Activated T-helper 1 cell treated with anti-CD3 and anti-CD28 coated beads, Interleukin-12 subunit alpha, Interleukin-12 subunit beta, Interleukin-2, Interleukin-4 antibody, amounts not matched to agents 30 ng/mL and 10 ng/mL and 1 ng/mL, durations not matched to agents 14 hours and 24 hours and 36 hours (primary cell): Measurements from ENCODE around the gene PACS1. TPM values are rescaled to one million over a fixed set of nuclear protein-coding genes. Genes with fewer than 3 reads are reported as not detected.
A peak's percentile ranks its signal among the peaks of the same experiment; 100 is the strongest.

ENCODE experiments used
- DNase-seq: peaks from one replicate; pipeline ENCODE4 v3.0.0; 2021; ENCODE audit warnings: low spot score
- H3K27ac Mint-ChIP-seq: one replicate; pipeline ENCODE4 v1.8.0; 2021; ENCODE audit warnings: mild to moderate bottlenecking, mixed read lengths
- H3K27me3 Mint-ChIP-seq: one replicate; pipeline ENCODE4 v1.8.0; 2022; ENCODE audit warnings: mild to moderate bottlenecking, moderate library complexity, mixed read lengths; ENCODE audit not compliant: insufficient read depth
- H3K36me3 Mint-ChIP-seq: one replicate; pipeline ENCODE4 v1.8.0; 2021; ENCODE audit warnings: low read depth, mixed read lengths
- H3K4me1 Mint-ChIP-seq: one replicate; pipeline ENCODE4 v1.8.0; 2021; ENCODE audit warnings: low read depth, mixed read lengths
- H3K4me3 Mint-ChIP-seq: one replicate; pipeline ENCODE4 v1.8.0; 2021; ENCODE audit warnings: mild to moderate bottlenecking, moderate library complexity, mixed read lengths
- H3K9me3 Mint-ChIP-seq: one replicate; pipeline ENCODE4 v1.8.0; 2021; ENCODE audit warnings: mixed read lengths
- intact Hi-C: fragments of 100-400 bp; cut with micrococcal nuclease; formaldehyde crosslinking; loops from one replicate; pipeline ENCODE4 v1.15.1; 2024
- total RNA-seq: library from RNA; stranded (reverse); gene quantifications from 2 replicates; pipeline ENCODE4 v1.2.3, GENCODE V29; 2022

The PACS1 gene
- total RNA-seq, 1 donor from 2014 or later: 89.5 TPM

GRCh38 chr11:66281776-66282467, 211.8 kb downstream of the PACS1 start:
- H3K9me3 Mint-ChIP-seq: no peaks in the 10 kb centered on the region
- H3K4me3 Mint-ChIP-seq: no peak overlapping the region
- peaks cover 21% of the 10 kb centered on the region for H3K4me1 Mint-ChIP-seq
- H3K27ac Mint-ChIP-seq: peak overlapping the region; percentile 29
- DNase-seq: no peak
- intact Hi-C loops: loop anchor here (1.0 kb wide), 2 partner anchors 14 to 60 kb away; partner anchors contain the start of gene RAB1B
- H3K36me3 Mint-ChIP-seq: peaks cover 8% of the 10 kb centered on the region
- H3K27me3 Mint-ChIP-seq: peaks cover 10% of the 10 kb centered on the region

DNA sequence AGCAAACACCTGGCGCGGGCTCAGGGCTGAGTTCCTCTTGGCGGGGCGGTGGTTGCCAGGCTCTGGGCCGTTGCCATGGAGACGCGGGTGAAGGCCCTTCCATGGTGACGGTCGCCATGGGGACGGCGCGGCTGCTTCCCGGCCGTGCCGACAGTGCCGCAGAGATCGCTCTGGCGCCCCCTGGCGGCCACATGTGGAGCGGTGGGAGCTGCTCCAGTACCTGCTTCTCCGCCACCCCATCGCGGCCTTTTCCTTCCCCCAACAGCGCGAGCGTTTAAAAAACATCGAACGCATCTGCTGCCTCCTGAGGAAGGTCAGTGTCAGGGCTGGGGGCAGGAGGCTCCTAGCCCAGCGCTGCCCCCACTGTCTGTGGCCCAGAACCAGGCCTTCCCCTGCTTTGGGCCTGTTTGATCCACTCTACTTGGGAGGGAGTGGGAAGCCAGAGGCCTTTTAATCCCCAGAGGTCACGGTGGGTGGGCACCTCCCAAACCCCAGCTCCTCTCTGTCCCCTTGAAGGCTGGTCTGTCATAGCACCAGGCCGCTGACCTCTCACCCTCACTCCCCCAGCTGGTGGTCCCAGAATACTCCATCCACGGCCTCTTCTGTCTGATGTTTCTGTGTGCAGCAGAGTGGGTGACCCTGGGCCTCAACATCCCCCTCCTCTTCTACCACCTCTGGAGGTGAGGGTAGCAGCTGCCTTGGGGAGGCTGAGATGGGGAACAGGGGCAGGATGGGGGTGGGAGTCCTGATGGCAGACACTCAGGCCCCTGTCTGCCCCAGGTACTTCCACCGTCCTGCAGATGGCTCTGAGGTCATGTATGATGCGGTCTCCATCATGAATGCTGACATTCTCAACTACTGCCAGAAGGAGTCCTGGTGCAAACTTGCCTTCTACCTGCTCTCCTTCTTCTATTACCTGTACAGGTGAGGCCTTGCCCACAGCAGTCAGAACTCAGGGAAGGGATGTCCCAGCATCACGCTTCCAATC, 212.7 kb downstream of the PACS1 start:
- peak overlapping the region; percentile 40 for H3K27ac Mint-ChIP-seq
- peaks cover 6% of the 10 kb centered on the region for H3K36me3 Mint-ChIP-seq
- no peak overlapping the region for H3K4me3 Mint-ChIP-seq
- no peaks in the 10 kb centered on the region for H3K9me3 Mint-ChIP-seq
- H3K27me3 Mint-ChIP-seq: peaks cover 10% of the 10 kb centered on the region
- intact Hi-C loops: loop anchor here (1.0 kb wide), 2 partner anchors 14 to 60 kb away; partner anchors contain the start of gene RAB1B
- DNase-seq: peak; percentile 98
- H3K4me1 Mint-ChIP-seq: peaks cover 29% of the 10 kb centered on the region

- Mint-ChIP-seq H3K9me3 (no peaks in the 10 kb centered on the region), H3K36me3 (peaks cover 6% of the 10 kb centered on the region), H3K4me3 (no peak overlapping the region), H3K27me3 (peaks cover 10% of the 10 kb centered on the region), H3K27ac (peak overlapping the region; percentile 58), H3K4me1 (peaks cover 29% of the 10 kb centered on the region)
- no peak for DNase-seq
- intact Hi-C loops: no loop called here
Observed at GRCh38 chr11:66283461-66284105, 213.5 kb downstream of the PACS1 start.

GRCh38 chr11:66284526-66285078, 214.5 kb downstream of the PACS1 start:
- Mint-ChIP-seq H3K9me3 (no peaks in the 10 kb centered on the region), H3K4me1 (peaks cover 36% of the 10 kb centered on the region), H3K4me3 (no peak overlapping the region), H3K27ac (no peak overlapping the region), H3K36me3 (peaks cover 9% of the 10 kb centered on the region), H3K27me3 (peaks cover 11% of the 10 kb centered on the region)
- intact Hi-C loops: no loop called here
- no peak for DNase-seq

- intact Hi-C loops: no loop called here
- Mint-ChIP-seq H3K4me3 (peak overlapping the region; percentile 33), H3K27me3 (peaks cover 9% of the 10 kb centered on the region), H3K9me3 (no peaks in the 10 kb centered on the region), H3K36me3 (peaks cover 9% of the 10 kb centered on the region), H3K4me1 (peaks cover 44% of the 10 kb centered on the region), H3K27ac (no peak overlapping the region)
- no peak for DNase-seq
Observed at GRCh38 chr11:66285250-66285947, 215.3 kb downstream of the PACS1 start.

DNA sequence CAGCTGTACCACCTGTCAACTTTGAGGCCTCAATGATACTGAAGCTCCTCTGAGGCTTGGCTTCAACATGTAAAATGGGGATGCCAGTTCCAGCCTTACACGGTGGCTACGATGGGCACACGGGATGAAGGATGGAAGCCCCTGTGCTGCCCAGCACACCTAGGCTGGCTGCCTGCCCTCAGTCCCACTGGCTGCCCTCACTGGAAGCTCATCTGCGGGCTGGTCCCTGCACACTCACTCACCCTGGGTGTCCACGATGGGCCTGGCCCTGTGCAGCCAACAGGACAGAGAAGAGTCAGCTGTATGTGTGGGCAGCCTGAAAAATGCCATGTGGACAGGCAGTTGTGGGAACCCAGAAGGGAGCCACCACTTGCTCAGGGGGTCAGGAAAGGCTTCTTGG, 216.6 kb downstream of the PACS1 start:
- no peak overlapping the region for H3K27ac Mint-ChIP-seq
- no peak for DNase-seq
- peaks cover 18% of the 10 kb centered on the region for H3K27me3 Mint-ChIP-seq
- H3K4me3 Mint-ChIP-seq: peak overlapping the region; percentile 95
- peaks cover 48% of the 10 kb centered on the region for H3K4me1 Mint-ChIP-seq
- intact Hi-C loops: no loop called here
- H3K9me3 Mint-ChIP-seq: no peaks in the 10 kb centered on the region
- peaks cover 9% of the 10 kb centered on the region for H3K36me3 Mint-ChIP-seq

DNA sequence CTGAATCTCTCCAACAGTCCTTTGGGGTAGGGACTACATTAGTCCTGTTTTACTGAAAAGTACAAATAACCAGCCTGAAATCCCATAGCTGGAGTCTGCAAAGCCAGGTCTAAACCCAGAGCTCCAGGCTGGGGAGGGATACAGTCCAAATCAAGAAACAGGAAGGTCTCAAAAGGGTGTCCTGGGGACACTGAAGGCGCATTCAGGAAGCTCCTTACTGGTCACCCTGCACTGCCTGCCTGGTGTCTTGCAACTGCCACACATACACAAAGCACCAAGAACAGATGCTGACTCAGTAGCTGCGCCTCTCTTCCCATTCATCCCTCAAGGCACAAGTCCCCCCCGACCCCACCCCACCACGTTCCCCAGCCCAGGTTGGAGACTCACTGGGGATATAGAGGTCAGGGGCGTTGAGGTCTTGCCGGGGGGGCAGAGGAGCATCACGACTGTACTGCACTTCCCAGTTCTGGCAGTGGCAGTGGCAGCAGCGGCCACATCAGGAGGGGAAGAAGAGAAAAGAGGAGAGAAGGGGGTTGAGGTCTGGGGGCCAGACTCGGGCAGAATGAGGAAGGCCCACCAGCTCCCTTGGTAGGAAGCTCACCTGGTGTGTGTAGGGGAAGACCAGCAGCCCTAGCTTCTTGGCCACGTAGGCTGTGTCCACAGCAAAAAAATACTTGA, 217.3 kb downstream of the PACS1 start:
- Mint-ChIP-seq H3K36me3 (peaks cover 9% of the 10 kb centered on the region), H3K9me3 (no peaks in the 10 kb centered on the region), H3K4me3 (peak overlapping the region; percentile 95), H3K27me3 (peaks cover 15% of the 10 kb centered on the region), H3K4me1 (peaks cover 42% of the 10 kb centered on the region), H3K27ac (peak overlapping the region; percentile 68)
- intact Hi-C loops: no loop called here
- DNase-seq: no peak

DNA sequence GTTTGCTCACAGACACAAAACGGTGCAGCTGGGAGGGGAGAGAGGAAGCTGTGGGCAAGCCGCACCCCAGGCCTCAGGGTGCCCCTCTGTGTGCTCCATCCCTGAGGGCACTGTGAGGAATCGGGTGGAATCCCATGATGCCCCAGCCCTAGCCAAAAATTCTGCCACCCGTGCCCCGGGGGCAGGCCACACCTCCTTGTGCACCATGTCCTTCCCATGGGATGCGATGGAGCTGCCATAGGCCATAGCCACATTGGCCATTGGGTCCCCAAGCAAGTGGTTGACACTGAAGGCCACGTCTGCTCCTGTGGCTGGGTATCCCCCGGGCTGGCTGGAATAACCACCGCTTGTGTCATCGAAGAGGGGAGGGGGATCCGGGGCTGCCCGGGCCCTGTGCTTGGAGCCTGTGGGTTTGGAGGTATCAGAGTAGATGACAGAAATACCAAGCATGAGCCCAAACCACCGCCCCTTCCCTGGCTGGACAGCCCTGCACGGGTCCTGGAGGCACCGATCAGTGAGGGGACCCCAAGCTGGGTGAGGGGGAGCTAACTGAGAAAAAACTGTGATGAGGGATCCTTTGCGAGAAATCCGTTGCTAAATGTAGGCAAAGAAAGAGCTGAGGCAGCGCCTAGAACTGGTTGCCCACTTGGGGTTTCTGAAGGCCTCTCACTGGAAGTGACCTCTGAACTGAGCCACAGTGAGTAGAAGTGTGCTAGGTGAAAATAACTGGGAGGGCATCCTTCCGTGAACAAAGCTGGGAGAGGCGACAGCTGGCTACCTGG, 218.0 kb downstream of the PACS1 start:
- Mint-ChIP-seq H3K27ac (peak overlapping the region; percentile 93), H3K4me1 (peaks cover 41% of the 10 kb centered on the region), H3K4me3 (peak overlapping the region; percentile 95), H3K27me3 (peaks cover 21% of the 10 kb centered on the region), H3K9me3 (no peaks in the 10 kb centered on the region), H3K36me3 (peaks cover 9% of the 10 kb centered on the region)
- no peak for DNase-seq
- intact Hi-C loops: loop anchor here (2.0 kb wide), 1 partner anchor 1065 kb away; the partner anchor contains the start of gene POLD4

DNA sequence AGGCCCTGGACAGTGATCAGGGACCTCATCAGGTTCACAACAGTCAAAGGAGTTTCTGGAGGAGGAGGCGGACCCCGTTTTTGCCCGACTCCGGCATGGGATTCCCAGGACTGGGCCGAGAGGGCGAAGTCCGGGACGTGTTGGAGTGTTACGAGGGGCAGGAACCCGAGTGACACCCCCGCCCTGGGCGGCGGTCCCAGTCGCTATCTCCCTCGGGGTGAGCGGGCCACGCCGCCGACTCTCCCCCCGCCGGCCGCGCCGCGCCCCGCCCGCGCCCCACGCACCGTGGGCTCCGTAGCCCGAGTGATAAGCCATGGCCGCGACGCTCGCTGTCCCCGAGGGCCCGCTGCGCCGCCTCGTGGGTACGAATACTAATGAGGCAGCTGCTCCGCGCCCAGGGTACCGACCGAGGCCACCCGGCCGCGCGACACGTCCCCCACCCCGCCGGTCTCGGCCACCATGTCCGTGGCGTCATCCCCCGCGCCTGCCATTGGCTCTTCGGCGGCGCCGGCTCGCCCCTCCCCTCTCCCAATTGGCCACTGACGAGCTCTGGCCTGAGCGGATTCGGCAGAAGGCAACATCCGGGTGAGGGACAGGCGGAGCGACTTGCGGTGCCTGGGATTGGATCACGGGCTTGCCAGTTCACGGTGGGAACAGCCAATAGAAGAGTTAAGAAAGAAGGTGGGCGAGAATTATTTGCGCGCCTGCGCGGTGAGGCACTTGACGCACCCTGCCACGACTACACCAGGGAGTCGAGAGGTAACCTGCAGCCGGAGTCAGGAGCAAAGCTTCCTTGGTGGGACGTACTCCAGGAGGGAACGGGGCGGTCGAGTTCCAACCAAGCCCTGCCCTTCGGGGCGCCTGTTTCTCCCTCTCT, 218.8 kb downstream of the PACS1 start, which contains the start of gene YIF1A:
YIF1A (minus strand) TSS at position 473 of the 877 bp plus-strand sequence; CDS start at position 315, 158 bp downstream.
- Mint-ChIP-seq H3K9me3 (no peaks in the 10 kb centered on the region), H3K27me3 (peaks cover 28% of the 10 kb centered on the region), H3K4me3 (peak within 1 kb of the TSS; percentile 95), H3K4me1 (peaks cover 39% of the 10 kb centered on the region), H3K27ac (peak within 1 kb of the TSS; percentile 99), H3K36me3 (peaks cover 9% of the 10 kb centered on the region)
- intact Hi-C loops: loop anchor here (1.0 to 2.0 kb wide), 8 partner anchors 21 to 1064 kb away; partner anchors contain the start of genes NPAS4, POLD4 and RAB1B
- peak; percentile 99 for DNase-seq
